IPS-15b (cell line): ENCODE data around the gene ISX.

Experiments used
- H3K27me3 ChIP-seq: one replicate; pipeline ENCODE4 v1.6.1; 2013; ENCODE audit warnings: low read length; ENCODE audit not compliant: control insufficient read depth, insufficient read depth
- H3K36me3 ChIP-seq: one replicate; pipeline ENCODE4 v1.6.1; 2013; ENCODE audit warnings: low read length; ENCODE audit not compliant: control insufficient read depth, insufficient read depth
- H3K4me1 ChIP-seq: one replicate; pipeline ENCODE4 v1.6.1; 2013; ENCODE audit warnings: mild to moderate bottlenecking, low read length; ENCODE audit not compliant: control insufficient read depth, insufficient read depth
- H3K4me3 ChIP-seq: one replicate; pipeline ENCODE4 v1.5.1; 2013; ENCODE audit warnings: low read depth, low read length
- H3K9ac ChIP-seq: one replicate; pipeline ENCODE4 v1.6.1; 2013; ENCODE audit warnings: low read depth, mild to moderate bottlenecking, low read length
- H3K9me3 ChIP-seq: one replicate; pipeline ENCODE4 v1.6.1; 2013; ENCODE audit warnings: mild to moderate bottlenecking, low read length; ENCODE audit not compliant: control insufficient read depth, insufficient read depth

ISX gene

GRCh38 chr22:35076630-35077029, 10.7 kb downstream of the ISX start:
- Histone ChIP-seq H3K9me3 (no peaks in the 10 kb centered on the region), H3K36me3 (no peaks in the 10 kb centered on the region), H3K9ac (no peak overlapping the region), H3K4me1 (no peaks in the 10 kb centered on the region), H3K4me3 (no peak overlapping the region), H3K27me3 (no peaks in the 10 kb centered on the region)

GRCh38 chr22:35085621-35086020, 19.7 kb downstream of the ISX start:
- Histone ChIP-seq H3K36me3 (no peaks in the 10 kb centered on the region), H3K27me3 (no peaks in the 10 kb centered on the region), H3K4me3 (no peak overlapping the region), H3K9me3 (no peaks in the 10 kb centered on the region), H3K9ac (no peak overlapping the region), H3K4me1 (no peaks in the 10 kb centered on the region)

GRCh38 chr22:35089139-35089538, 23.2 kb downstream of the ISX start:
- no peaks in the 10 kb centered on the region for H3K36me3 ChIP-seq
- H3K4me3 ChIP-seq: no peak overlapping the region
- no peak overlapping the region for H3K9ac ChIP-seq
- no peaks in the 10 kb centered on the region for H3K4me1 ChIP-seq
- no peaks in the 10 kb centered on the region for H3K9me3 ChIP-seq
- no peaks in the 10 kb centered on the region for H3K27me3 ChIP-seq

- Histone ChIP-seq H3K4me3 (no peak overlapping the region), H3K9ac (no peak overlapping the region), H3K4me1 (no peaks in the 10 kb centered on the region), H3K27me3 (no peaks in the 10 kb centered on the region), H3K36me3 (no peaks in the 10 kb centered on the region), H3K9me3 (no peaks in the 10 kb centered on the region)
Measured at GRCh38 chr22:35092406-35092805, 26.4 kb downstream of the ISX start.

GRCh38 chr22:35098921-35099320, 33.0 kb downstream of the ISX start:
- H3K4me1 ChIP-seq: peaks cover 4% of the 10 kb centered on the region
- H3K9ac ChIP-seq: no peak overlapping the region
- H3K27me3 ChIP-seq: no peaks in the 10 kb centered on the region
- no peaks in the 10 kb centered on the region for H3K36me3 ChIP-seq
- H3K9me3 ChIP-seq: no peaks in the 10 kb centered on the region
- H3K4me3 ChIP-seq: no peak overlapping the region

GRCh38 chr22:35099883-35100282, 33.9 kb downstream of the ISX start:
- no peaks in the 10 kb centered on the region for H3K9me3 ChIP-seq
- H3K27me3 ChIP-seq: no peaks in the 10 kb centered on the region
- H3K4me1 ChIP-seq: peaks cover 4% of the 10 kb centered on the region
- no peaks in the 10 kb centered on the region for H3K36me3 ChIP-seq
- no peak overlapping the region for H3K9ac ChIP-seq
- no peak overlapping the region for H3K4me3 ChIP-seq

- Histone ChIP-seq H3K9me3 (no peaks in the 10 kb centered on the region), H3K4me3 (no peak overlapping the region), H3K27me3 (no peaks in the 10 kb centered on the region), H3K9ac (no peak overlapping the region), H3K36me3 (no peaks in the 10 kb centered on the region), H3K4me1 (peaks cover 4% of the 10 kb centered on the region)
Measured at GRCh38 chr22:35102663-35103062, 36.7 kb downstream of the ISX start.

GRCh38 chr22:35103761-35104160, 37.8 kb downstream of the ISX start:
- peaks cover 4% of the 10 kb centered on the region for H3K4me1 ChIP-seq
- H3K9me3 ChIP-seq: no peaks in the 10 kb centered on the region
- no peak overlapping the region for H3K9ac ChIP-seq
- no peaks in the 10 kb centered on the region for H3K36me3 ChIP-seq
- no peak overlapping the region for H3K4me3 ChIP-seq
- H3K27me3 ChIP-seq: no peaks in the 10 kb centered on the region

- no peaks in the 10 kb centered on the region for H3K27me3 ChIP-seq
- H3K4me1 ChIP-seq: peaks cover 4% of the 10 kb centered on the region
- H3K36me3 ChIP-seq: no peaks in the 10 kb centered on the region
- H3K9ac ChIP-seq: no peak overlapping the region
- no peak overlapping the region for H3K4me3 ChIP-seq
- H3K9me3 ChIP-seq: no peaks in the 10 kb centered on the region
Measured at GRCh38 chr22:35104491-35104890, 38.5 kb downstream of the ISX start.

GRCh38 chr22:35109616-35110015, 43.7 kb downstream of the ISX start:
- no peak overlapping the region for H3K4me3 ChIP-seq
- no peak overlapping the region for H3K9ac ChIP-seq
- H3K9me3 ChIP-seq: no peaks in the 10 kb centered on the region
- H3K27me3 ChIP-seq: no peaks in the 10 kb centered on the region
- H3K36me3 ChIP-seq: no peaks in the 10 kb centered on the region
- no peaks in the 10 kb centered on the region for H3K4me1 ChIP-seq

- H3K4me3 ChIP-seq: no peak overlapping the region
- no peaks in the 10 kb centered on the region for H3K9me3 ChIP-seq
- H3K9ac ChIP-seq: no peak overlapping the region
- no peaks in the 10 kb centered on the region for H3K36me3 ChIP-seq
- no peaks in the 10 kb centered on the region for H3K4me1 ChIP-seq
- no peaks in the 10 kb centered on the region for H3K27me3 ChIP-seq
Measured at GRCh38 chr22:35111244-35111643, 45.3 kb downstream of the ISX start.

GRCh38 chr22:35113341-35113740, 47.4 kb downstream of the ISX start:
- Histone ChIP-seq H3K9me3 (no peaks in the 10 kb centered on the region), H3K9ac (no peak overlapping the region), H3K27me3 (no peaks in the 10 kb centered on the region), H3K36me3 (no peaks in the 10 kb centered on the region), H3K4me3 (no peak overlapping the region), H3K4me1 (no peaks in the 10 kb centered on the region)
